ENCODE measurements around the gene ADAMTSL1. TPM values are rescaled to one million over a fixed set of nuclear protein-coding genes. Genes with fewer than 3 reads are reported as not detected.

Gene ADAMTSL1
- total and polyA plus RNA-seq, 2 of the 13 experiments (the other 11 are each of a cell fraction or from before 2014, with no cell fraction given) = not detected

DNA sequence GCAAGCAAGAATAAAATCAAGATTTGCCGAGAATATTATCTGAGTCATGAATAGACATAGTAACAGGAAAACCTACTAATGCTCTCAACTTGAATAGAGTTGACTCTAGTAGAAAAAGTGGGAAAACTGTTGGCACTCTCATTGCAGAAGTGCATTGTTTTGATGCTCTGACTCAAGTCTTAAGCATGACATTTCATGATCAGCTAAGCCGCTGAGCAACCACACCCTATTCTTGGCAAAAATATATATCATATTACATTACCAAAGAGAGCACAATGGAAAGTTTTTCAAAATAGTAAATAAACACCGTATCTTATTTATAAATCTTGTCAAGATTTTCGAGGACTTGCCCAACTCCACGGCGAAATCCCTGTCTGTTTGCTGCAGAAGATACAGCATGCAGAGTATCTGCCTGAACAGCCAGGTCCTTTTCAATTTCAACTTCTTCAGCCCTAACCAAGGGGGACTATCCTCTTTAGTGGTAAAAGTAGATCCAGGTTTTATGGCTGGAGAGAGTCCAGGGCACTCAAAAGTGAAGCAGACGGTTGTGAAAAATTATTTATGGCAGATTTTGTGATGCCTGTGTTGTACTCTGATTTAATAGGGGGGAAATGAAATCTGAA is 13.9 kb upstream of the ADAMTSL1 start:
- Histone ChIP-seq H4K20me1 (ENCODE audit: insufficient read depth, low read length) (no peaks in the 10 kb centered on the region), H3K9me3 (ENCODE audit: low read length) (no peaks in the 10 kb centered on the region), H2AFZ (ENCODE audit: low read length) (no peak overlapping the region), H3K9ac (ENCODE audit: insufficient read depth, low read depth, low read length) (no peak overlapping the region), H3K4me1 (ENCODE audit: insufficient read depth, low read length) (peaks cover 16% of the 10 kb centered on the region), H3K4me3 (replicated peaks in 1 of 3; ENCODE audit: insufficient read depth in 1 of 3, low read depth in 2 of 3, low read length in 3 of 3) (no peak overlapping the region), H3K36me3 (replicated peaks in 1 of 2; ENCODE audit: control insufficient read depth in 1 of 2, insufficient read depth in 2 of 2, low read length in 2 of 2) (no peaks in the 10 kb centered on the region), H3K27ac (ENCODE audit: extremely low read length, insufficient read depth, low read length) (no peak overlapping the region), H3K4me2 (ENCODE audit: low read depth, low read length) (no peak overlapping the region), H3K27me3 (ENCODE audit: control insufficient read depth in 1 of 2, insufficient read depth in 2 of 2, low read length in 2 of 2) (no peaks in the 10 kb centered on the region; a peak in 1 of 5 replicates), H3K79me2 (ENCODE audit: insufficient read depth, low read length) (no peaks in the 10 kb centered on the region)
- POLR2A ChIA-PET = no interaction called here
- intact Hi-C loops (cut with micrococcal nuclease; ENCODE audit: unreplicated experiment) (no loop called here), in situ Hi-C loops (cut with HindIII; ENCODE audit: extremely low pct_ligation_motif_present, low pct_unique_long_range_greater_than_20kb) (no loop called here)
- DNase-seq (ENCODE audit: low spot score) (no peak), FAIRE-seq (no peak), ATAC-seq (no peak)
- CTCF ChIA-PET (ENCODE audit: low intra/inter-chr PET ratio, low total read pairs) = no interaction called here
- TF ChIP-seq BCLAF1 (IDR thresholded peaks at IDR 0.05) (no peak), NCOR1 (IDR thresholded peaks at IDR 0.05; ENCODE audit: borderline replicate concordance, low read length) (no peak), THAP8 (CRISPR knock-in tag; IDR thresholded peaks at IDR 0.05; ENCODE audit: borderline replicate concordance) (no peak), ZNF598 (CRISPR knock-in tag; IDR thresholded peaks at IDR 0.05; ENCODE audit: borderline replicate concordance) (no peak)
- TF ChIP-seq, protein P1, sequence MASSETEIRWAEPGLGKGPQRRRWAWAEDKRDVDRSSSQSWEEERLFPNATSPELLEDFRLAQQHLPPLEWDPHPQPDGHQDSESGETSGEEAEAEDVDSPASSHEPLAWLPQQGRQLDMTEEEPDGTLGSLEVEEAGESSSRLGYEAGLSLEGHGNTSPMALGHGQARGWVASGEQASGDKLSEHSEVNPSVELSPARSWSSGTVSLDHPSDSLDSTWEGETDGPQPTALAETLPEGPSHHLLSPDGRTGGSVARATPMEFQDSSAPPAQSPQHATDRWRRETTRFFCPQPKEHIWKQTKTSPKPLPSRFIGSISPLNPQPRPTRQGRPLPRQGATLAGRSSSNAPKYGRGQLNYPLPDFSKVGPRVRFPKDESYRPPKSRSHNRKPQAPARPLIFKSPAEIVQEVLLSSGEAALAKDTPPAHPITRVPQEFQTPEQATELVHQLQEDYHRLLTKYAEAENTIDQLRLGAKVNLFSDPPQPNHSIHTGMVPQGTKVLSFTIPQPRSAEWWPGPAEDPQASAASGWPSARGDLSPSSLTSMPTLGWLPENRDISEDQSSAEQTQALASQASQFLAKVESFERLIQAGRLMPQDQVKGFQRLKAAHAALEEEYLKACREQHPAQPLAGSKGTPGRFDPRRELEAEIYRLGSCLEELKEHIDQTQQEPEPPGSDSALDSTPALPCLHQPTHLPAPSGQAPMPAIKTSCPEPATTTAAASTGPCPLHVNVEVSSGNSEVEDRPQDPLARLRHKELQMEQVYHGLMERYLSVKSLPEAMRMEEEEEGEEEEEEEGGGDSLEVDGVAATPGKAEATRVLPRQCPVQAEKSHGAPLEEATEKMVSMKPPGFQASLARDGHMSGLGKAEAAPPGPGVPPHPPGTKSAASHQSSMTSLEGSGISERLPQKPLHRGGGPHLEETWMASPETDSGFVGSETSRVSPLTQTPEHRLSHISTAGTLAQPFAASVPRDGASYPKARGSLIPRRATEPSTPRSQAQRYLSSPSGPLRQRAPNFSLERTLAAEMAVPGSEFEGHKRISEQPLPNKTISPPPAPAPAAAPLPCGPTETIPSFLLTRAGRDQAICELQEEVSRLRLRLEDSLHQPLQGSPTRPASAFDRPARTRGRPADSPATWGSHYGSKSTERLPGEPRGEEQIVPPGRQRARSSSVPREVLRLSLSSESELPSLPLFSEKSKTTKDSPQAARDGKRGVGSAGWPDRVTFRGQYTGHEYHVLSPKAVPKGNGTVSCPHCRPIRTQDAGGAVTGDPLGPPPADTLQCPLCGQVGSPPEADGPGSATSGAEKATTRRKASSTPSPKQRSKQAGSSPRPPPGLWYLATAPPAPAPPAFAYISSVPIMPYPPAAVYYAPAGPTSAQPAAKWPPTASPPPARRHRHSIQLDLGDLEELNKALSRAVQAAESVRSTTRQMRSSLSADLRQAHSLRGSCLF (CRISPR knock-in tag; IDR thresholded peaks at IDR 0.05; ENCODE audit: borderline replicate concordance) = no peak
- BruUV-seq (replicated peaks) = no TSS peak
- WGBS (ENCODE audit: low lambda C conversion rate) = 52% methylated on average over 7 of the region's 7 CpGs

Data from HepG2 (cell line).